ENCODE data around the gene HIVEP3. TPM values are rescaled to one million over a fixed set of nuclear protein-coding genes. Genes with fewer than 3 reads are reported as not detected.

The HIVEP3 gene
- polyA plus RNA-seq, 1 donor (not counting 4 experiments of a cell fraction or from before 2014, with no cell fraction given): 1.1 TPM

DNA sequence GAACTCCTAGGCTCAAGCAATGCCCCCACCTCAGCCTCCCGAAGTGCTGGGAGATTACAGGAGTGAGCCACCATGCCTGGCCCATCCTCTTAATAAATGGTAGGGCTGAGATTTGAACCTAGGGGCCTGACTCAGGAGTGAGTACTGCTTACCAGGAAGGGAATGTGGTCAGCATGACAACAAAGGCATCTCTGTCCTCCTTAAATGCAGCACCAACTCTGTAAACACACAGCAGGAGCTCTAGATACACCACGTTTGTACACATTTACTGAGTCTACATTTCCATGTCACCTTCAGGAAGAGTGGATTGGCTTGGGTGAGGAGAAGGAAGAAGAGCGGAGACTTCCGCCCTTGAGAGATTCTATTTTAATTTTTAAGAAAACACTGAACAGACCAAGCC lies 38.5 kb downstream of the HIVEP3 start:
- Histone ChIP-seq H3K27ac (ENCODE audit: control insufficient read depth, insufficient read depth, low read length) (no peak overlapping the region), H3K79me2 (ENCODE audit: control insufficient read depth, insufficient read depth, low read length) (no peaks in the 10 kb centered on the region), H3K4me1 (ENCODE audit: control insufficient read depth, extremely low read depth, insufficient read depth, low read length) (peaks cover 5% of the 10 kb centered on the region), H3K27me3 (ENCODE audit: control insufficient read depth, extremely low read depth, insufficient read depth, low read length) (no peaks in the 10 kb centered on the region), H3K36me3 (ENCODE audit: control insufficient read depth in 2 of 2, extremely low read depth in 1 of 2, insufficient read depth in 2 of 2, low read length in 2 of 2) (no peaks in the 10 kb centered on the region), H3K9ac (ENCODE audit: control insufficient read depth, extremely low read depth, insufficient read depth, low read length) (no peak overlapping the region), H3K4me2 (ENCODE audit: control insufficient read depth, extremely low read depth, insufficient read depth, low read depth, low read length) (no peak overlapping the region), H2AFZ (ENCODE audit: control insufficient read depth, low read length) (no peak overlapping the region), H3K9me3 (ENCODE audit: control insufficient read depth, low read depth, low read length) (no peaks in the 10 kb centered on the region), H4K20me1 (ENCODE audit: control insufficient read depth, extremely low read depth, insufficient read depth, low read length) (no peaks in the 10 kb centered on the region), H3K4me3 (ENCODE audit: control insufficient read depth in 2 of 3, extremely low read depth in 1 of 3, insufficient read depth in 2 of 3, low read depth in 1 of 3, low read length in 3 of 3) (no peak overlapping the region), H3K9me1 (ENCODE audit: control insufficient read depth, extremely low read depth, insufficient read depth, low read length) (no peaks in the 10 kb centered on the region)
- DNase-seq (ENCODE audit: low read depth, low spot score): no peak
- TF ChIP-seq, protein P1, sequence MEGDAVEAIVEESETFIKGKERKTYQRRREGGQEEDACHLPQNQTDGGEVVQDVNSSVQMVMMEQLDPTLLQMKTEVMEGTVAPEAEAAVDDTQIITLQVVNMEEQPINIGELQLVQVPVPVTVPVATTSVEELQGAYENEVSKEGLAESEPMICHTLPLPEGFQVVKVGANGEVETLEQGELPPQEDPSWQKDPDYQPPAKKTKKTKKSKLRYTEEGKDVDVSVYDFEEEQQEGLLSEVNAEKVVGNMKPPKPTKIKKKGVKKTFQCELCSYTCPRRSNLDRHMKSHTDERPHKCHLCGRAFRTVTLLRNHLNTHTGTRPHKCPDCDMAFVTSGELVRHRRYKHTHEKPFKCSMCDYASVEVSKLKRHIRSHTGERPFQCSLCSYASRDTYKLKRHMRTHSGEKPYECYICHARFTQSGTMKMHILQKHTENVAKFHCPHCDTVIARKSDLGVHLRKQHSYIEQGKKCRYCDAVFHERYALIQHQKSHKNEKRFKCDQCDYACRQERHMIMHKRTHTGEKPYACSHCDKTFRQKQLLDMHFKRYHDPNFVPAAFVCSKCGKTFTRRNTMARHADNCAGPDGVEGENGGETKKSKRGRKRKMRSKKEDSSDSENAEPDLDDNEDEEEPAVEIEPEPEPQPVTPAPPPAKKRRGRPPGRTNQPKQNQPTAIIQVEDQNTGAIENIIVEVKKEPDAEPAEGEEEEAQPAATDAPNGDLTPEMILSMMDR (optimal IDR thresholded peaks at IDR 0.05 in 1 of 3, IDR thresholded peaks at IDR 0.05 in 1 of 3, conservative IDR thresholded peaks at IDR 0.05 in 1 of 3; ENCODE audit: extremely low read depth in 1 of 3, insufficient read depth in 2 of 3, low read length in 3 of 3): no peak
- no peak for TF ChIP-seq EZH2 (IDR thresholded peaks at IDR 0.05; ENCODE audit: low read length)
- dilution Hi-C loops (cut with MboI; ENCODE audit: extremely low pct_ligation_motif_present, low sequenced_read_pairs): no loop called here
- FAIRE-seq: no peak

DNA sequence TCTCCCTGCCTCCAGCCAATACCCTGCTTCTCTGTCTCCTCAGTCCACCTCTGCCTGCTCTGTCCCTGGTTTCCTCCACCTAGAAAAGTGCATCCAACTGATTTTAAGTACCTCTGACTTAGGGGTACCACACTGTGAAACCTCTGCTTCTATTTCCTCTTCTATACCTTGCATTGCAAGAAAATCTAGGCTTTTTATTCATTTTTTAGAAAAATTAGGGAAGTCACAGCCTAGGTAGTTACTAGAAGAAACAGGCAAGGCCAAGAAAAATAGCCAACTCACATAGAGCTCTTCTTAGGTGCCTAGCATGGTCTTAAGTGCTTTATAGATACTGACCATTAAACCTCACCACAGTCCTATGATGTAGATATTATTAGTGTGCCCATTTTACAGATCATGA lies 39.1 kb downstream of the HIVEP3 start:
- Histone ChIP-seq H3K9me1 (ENCODE audit: control insufficient read depth, extremely low read depth, insufficient read depth, low read length) (no peaks in the 10 kb centered on the region), H3K9ac (ENCODE audit: control insufficient read depth, extremely low read depth, insufficient read depth, low read length) (no peak overlapping the region), H3K4me2 (ENCODE audit: control insufficient read depth, extremely low read depth, insufficient read depth, low read depth, low read length) (no peak overlapping the region), H3K27ac (ENCODE audit: control insufficient read depth, insufficient read depth, low read length) (no peak overlapping the region), H3K9me3 (ENCODE audit: control insufficient read depth, low read depth, low read length) (no peaks in the 10 kb centered on the region), H3K4me3 (ENCODE audit: control insufficient read depth in 2 of 3, extremely low read depth in 1 of 3, insufficient read depth in 2 of 3, low read depth in 1 of 3, low read length in 3 of 3) (no peak overlapping the region), H4K20me1 (ENCODE audit: control insufficient read depth, extremely low read depth, insufficient read depth, low read length) (no peaks in the 10 kb centered on the region), H3K36me3 (ENCODE audit: control insufficient read depth in 2 of 2, extremely low read depth in 1 of 2, insufficient read depth in 2 of 2, low read length in 2 of 2) (no peaks in the 10 kb centered on the region), H3K27me3 (ENCODE audit: control insufficient read depth, extremely low read depth, insufficient read depth, low read length) (no peaks in the 10 kb centered on the region), H2AFZ (ENCODE audit: control insufficient read depth, low read length) (no peak overlapping the region), H3K4me1 (ENCODE audit: control insufficient read depth, extremely low read depth, insufficient read depth, low read length) (peaks cover 5% of the 10 kb centered on the region), H3K79me2 (ENCODE audit: control insufficient read depth, insufficient read depth, low read length) (no peaks in the 10 kb centered on the region)
- dilution Hi-C loops (cut with MboI; ENCODE audit: extremely low pct_ligation_motif_present, low sequenced_read_pairs): no loop called here
- TF ChIP-seq, protein P1 (optimal IDR thresholded peaks at IDR 0.05 in 1 of 3, IDR thresholded peaks at IDR 0.05 in 1 of 3, conservative IDR thresholded peaks at IDR 0.05 in 1 of 3; ENCODE audit: extremely low read depth in 1 of 3, insufficient read depth in 2 of 3, low read length in 3 of 3): no peak
- TF ChIP-seq EZH2 (IDR thresholded peaks at IDR 0.05; ENCODE audit: low read length): no peak
- DNase-seq (ENCODE audit: low read depth, low spot score) (no peak), FAIRE-seq (no peak)

All from keratinocyte (primary cell).